Kidney epithelial cell (primary cell): ENCODE results near the gene ADGRE2. TPM values are rescaled to one million over a fixed set of nuclear protein-coding genes. Genes with fewer than 3 reads are reported as not detected.
"Not testable (repeated sequence)": the region's sequence is repeated elsewhere in the genome, so short reads cannot be mapped to it uniquely, and the experiment has no call there.

Experiments
- DNase-seq: peaks from one replicate; pipeline ENCODE4 v3.0.0-alpha.2; 2010; ENCODE audit warnings: low read depth
- H3K27me3 ChIP-seq: 2 replicates; pipeline ENCODE4 v1.6.0; 2011; ENCODE audit warnings: low read length; ENCODE audit not compliant: control insufficient read depth, insufficient read depth
- H3K36me3 ChIP-seq: 2 replicates; pipeline ENCODE4 v1.5.1; 2011; ENCODE audit warnings: low read length; ENCODE audit not compliant: control insufficient read depth, insufficient read depth
- H3K4me3 ChIP-seq: 2 replicates; pipeline ENCODE4 v1.5.1; 2011; ENCODE audit warnings: low read depth, mild to moderate bottlenecking, control low read depth, low read length
- CTCF ChIP-seq: IDR thresholded peaks from 2 replicates; pipeline ENCODE4 v1.5.1; 2011; ENCODE audit warnings: mild to moderate bottlenecking, moderate library complexity, low read length, control low read depth, inconsistent platforms; ENCODE audit not compliant: insufficient read depth, poor library complexity, severe bottlenecking
- total RNA-seq: library from RNA; depleted of rRNA; stranded (reverse); fragments of >200 nt; gene quantifications from 2 replicates; pipeline ENCODE4 v1.2.3, GENCODE V29; 2015

ADGRE2 gene
- total RNA-seq, 1 donor from 2014 or later, result 0.21 TPM

- H3K4me3 ChIP-seq, result peak overlapping the region; percentile 22
- peaks cover 14% of the 10 kb centered on the region for H3K27me3 ChIP-seq
- H3K36me3 ChIP-seq, result no peaks in the 10 kb centered on the region
- no peak for TF ChIP-seq CTCF
- no peak for DNase-seq
Observed at GRCh38 chr19:14775869-14776586, 2.3 kb downstream of the ADGRE2 start.

DNA sequence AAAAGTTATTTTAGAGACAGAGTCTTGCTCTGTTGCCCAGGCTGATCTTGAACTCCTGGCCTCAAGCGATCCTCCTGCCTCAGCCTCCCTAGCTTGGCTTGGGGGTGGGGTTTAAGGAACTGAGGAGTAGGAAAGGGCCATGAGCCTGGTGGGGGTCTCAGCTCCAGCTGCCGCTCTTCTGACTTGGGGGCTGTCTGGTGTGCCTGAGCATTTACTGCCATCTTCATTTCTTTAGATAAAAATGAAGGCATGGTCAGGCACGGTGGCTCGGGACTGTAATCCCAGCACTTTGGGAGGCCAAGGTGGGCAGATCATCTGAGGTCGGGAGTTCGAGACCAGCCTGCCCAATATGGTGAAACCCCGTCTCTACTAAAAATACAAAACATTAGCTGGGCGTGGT is 3.0 kb downstream of the ADGRE2 start:
- not testable (repeated sequence) for H3K4me3 ChIP-seq, DNase-seq, H3K36me3 ChIP-seq
- H3K27me3 ChIP-seq, result peaks cover 14% of the 10 kb centered on the region

DNA sequence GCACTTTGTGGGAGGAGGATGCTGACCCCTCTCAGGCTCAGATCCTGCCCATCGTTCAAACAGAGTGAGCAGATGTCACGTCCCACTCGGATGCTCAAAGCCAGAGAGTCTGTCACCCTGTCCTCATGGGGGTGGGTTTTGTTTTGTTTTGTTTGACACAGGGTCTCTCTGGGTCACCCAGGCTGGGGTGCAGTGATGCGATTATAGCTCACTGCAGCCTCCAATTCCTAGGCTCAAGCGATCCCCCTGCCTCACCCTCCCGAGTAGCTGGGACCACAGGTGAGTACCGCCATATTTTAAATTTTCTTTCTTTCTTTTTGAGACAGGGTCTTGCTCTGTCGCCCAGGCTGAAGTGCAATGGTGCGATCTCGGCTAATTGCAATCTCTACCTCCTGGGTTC is 4.0 kb downstream of the ADGRE2 start:
- H3K27me3 ChIP-seq, result peaks cover 14% of the 10 kb centered on the region
- H3K36me3 ChIP-seq, result no peaks in the 10 kb centered on the region
- TF ChIP-seq CTCF, result no peak
- H3K4me3 ChIP-seq, result no peak overlapping the region
- DNase-seq, result no peak

- not testable (repeated sequence) for H3K4me3 ChIP-seq, DNase-seq, H3K36me3 ChIP-seq
- peaks cover 14% of the 10 kb centered on the region for H3K27me3 ChIP-seq
Observed at GRCh38 chr19:14773722-14774121, 4.6 kb downstream of the ADGRE2 start.

DNA sequence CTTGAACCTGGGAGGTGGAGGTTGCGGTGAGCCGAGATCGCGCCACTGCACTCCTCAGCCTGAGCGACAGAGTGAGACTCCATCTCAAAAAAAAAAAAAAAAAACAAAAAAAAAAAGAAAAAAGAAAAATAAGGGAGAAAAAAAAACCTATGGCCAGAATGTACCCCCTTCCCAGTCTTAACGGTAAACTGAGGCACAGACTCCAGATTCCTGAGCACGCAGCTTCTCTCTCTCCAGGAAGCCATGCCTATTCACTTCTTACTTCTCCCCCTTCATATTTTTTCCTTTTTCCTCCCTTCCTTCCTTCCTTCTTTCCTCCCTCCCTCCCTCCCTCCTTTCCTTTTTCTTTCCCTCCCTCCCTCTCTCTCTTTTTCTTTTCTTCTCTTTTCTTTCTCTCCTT is 5.4 kb downstream of the ADGRE2 start:
- Histone ChIP-seq H3K4me3 (no peak overlapping the region), H3K36me3 (no peaks in the 10 kb centered on the region), H3K27me3 (peaks cover 14% of the 10 kb centered on the region)
- DNase-seq, result no peak
- TF ChIP-seq CTCF, result no peak

- no peaks in the 10 kb centered on the region for H3K36me3 ChIP-seq
- TF ChIP-seq CTCF, result no peak
- DNase-seq, result no peak
Observed at GRCh38 chr19:14772467-14772866, 5.9 kb downstream of the ADGRE2 start.

More at GRCh38 chr19:14772467-14772866, 5.9 kb downstream of the ADGRE2 start:
- peaks cover 14% of the 10 kb centered on the region for H3K27me3 ChIP-seq
- no peak overlapping the region for H3K4me3 ChIP-seq
